Trophoblast cell (in vitro differentiated cells and primary cell): Measurements from ENCODE around the gene NRAP.

Experiments
- DNase-seq, 2 donors: peaks; one replicate each; pipeline ENCODE4 v3.0.0-alpha.2; 2016
- H2AFZ ChIP-seq: 2 replicates; pipeline ENCODE4 v1.6.1; 2013; ENCODE audit warnings: low read length, moderate library complexity, mild to moderate bottlenecking; ENCODE audit not compliant: insufficient read depth, poor library complexity
- H2AK5ac ChIP-seq: 2 replicates; pipeline ENCODE4 v1.6.1; 2013; ENCODE audit warnings: mild to moderate bottlenecking, low read length
- H2BK120ac ChIP-seq: 2 replicates; pipeline ENCODE4 v1.6.1; 2013; ENCODE audit warnings: low read length, mild to moderate bottlenecking, moderate library complexity; ENCODE audit not compliant: insufficient read depth, poor library complexity
- H2BK12ac ChIP-seq: 2 replicates; pipeline ENCODE4 v1.6.1; 2013; ENCODE audit warnings: mild to moderate bottlenecking, low read length, moderate library complexity
- H2BK5ac ChIP-seq: 2 replicates; pipeline ENCODE4 v1.6.1; 2013; ENCODE audit warnings: low read length, low read depth, moderate library complexity, mild to moderate bottlenecking; ENCODE audit not compliant: poor library complexity
- H3K14ac ChIP-seq: 2 replicates; pipeline ENCODE4 v1.6.1; 2013; ENCODE audit warnings: mild to moderate bottlenecking, low read length
- H3K18ac ChIP-seq: 2 replicates; pipeline ENCODE4 v1.6.1; 2013; ENCODE audit warnings: mild to moderate bottlenecking, low read length
- H3K23ac ChIP-seq: 2 replicates; pipeline ENCODE4 v1.6.1; 2013; ENCODE audit warnings: low read length
- H3K27ac ChIP-seq: 2 replicates; pipeline ENCODE4 v1.5.1; 2013; ENCODE audit warnings: low read depth, mild to moderate bottlenecking, inconsistent platforms, low read length, moderate library complexity
- H3K27me3 ChIP-seq: 2 replicates; pipeline ENCODE4 v1.6.1; 2013; ENCODE audit warnings: inconsistent platforms, mild to moderate bottlenecking, low read length, moderate library complexity; ENCODE audit not compliant: insufficient read depth
- H3K36me3 ChIP-seq, 2 experiments: 1 replicate in 1 of 2; 2 replicates in 1 of 2; pipeline ENCODE4 v1.6.1; 2013; ENCODE audit warnings: low read length in 2 of 2, mild to moderate bottlenecking in 2 of 2, moderate library complexity in 1 of 2; ENCODE audit not compliant: insufficient read depth in 2 of 2, control insufficient read depth in 1 of 2
- H3K4ac ChIP-seq: 2 replicates; pipeline ENCODE4 v1.6.1; 2013; ENCODE audit warnings: low read depth, mild to moderate bottlenecking, low read length, moderate library complexity
- H3K4me1 ChIP-seq, 2 experiments: 1 replicate in 1 of 2; 2 replicates in 1 of 2; pipeline ENCODE4 v1.6.1; 2013; ENCODE audit warnings: low read length in 2 of 2, mild to moderate bottlenecking in 2 of 2, moderate library complexity in 1 of 2; ENCODE audit not compliant: insufficient read depth in 2 of 2, control insufficient read depth in 1 of 2
- H3K4me2 ChIP-seq: 2 replicates; pipeline ENCODE4 v1.6.1; 2013; ENCODE audit warnings: inconsistent platforms, mild to moderate bottlenecking, low read length, moderate library complexity
- H3K4me3 ChIP-seq: 2 replicates; pipeline ENCODE4 v1.5.1; 2013; ENCODE audit warnings: mild to moderate bottlenecking, low read depth, low read length, inconsistent platforms
- H3K79me1 ChIP-seq: one replicate; pipeline ENCODE4 v1.6.1; 2013; ENCODE audit warnings: low read length
- H3K79me2 ChIP-seq: 2 replicates; pipeline ENCODE4 v1.6.1; 2013; ENCODE audit warnings: low read length, mild to moderate bottlenecking; ENCODE audit not compliant: control insufficient read depth, insufficient read depth, poor library complexity
- H3K9ac ChIP-seq: 2 replicates; pipeline ENCODE4 v1.6.1; 2013; ENCODE audit warnings: mild to moderate bottlenecking, low read length
- H3K9me3 ChIP-seq: 2 replicates; pipeline ENCODE4 v1.6.1; 2013; ENCODE audit warnings: low read depth, mild to moderate bottlenecking, control low read depth, inconsistent platforms, low read length; ENCODE audit not compliant: insufficient read depth
- H4K12ac ChIP-seq: 2 replicates; pipeline ENCODE4 v1.6.1; 2013; ENCODE audit warnings: low read depth, mild to moderate bottlenecking, low read length, moderate library complexity
- H4K8ac ChIP-seq: 2 replicates; pipeline ENCODE4 v1.6.1; 2013; ENCODE audit warnings: low read depth, mild to moderate bottlenecking, low read length, moderate library complexity
- H4K91ac ChIP-seq: one replicate; pipeline ENCODE4 v1.6.1; 2013; ENCODE audit warnings: low read depth, mild to moderate bottlenecking, low read length, moderate library complexity
- WGBS: extraction: QIAGEN DNeasy Blood & Tissue Kit; methylation state at CpG from one replicate; pipeline ENCODE4 v1.1.7; 2013; ENCODE audit warnings: missing lambda C conversion rate; ENCODE audit not compliant: insufficient read length, insufficient coverage; ENCODE audit errors: extremely low coverage; 5-methylcytosine and 5-hydroxymethylcytosine counted together

The NRAP gene

DNA sequence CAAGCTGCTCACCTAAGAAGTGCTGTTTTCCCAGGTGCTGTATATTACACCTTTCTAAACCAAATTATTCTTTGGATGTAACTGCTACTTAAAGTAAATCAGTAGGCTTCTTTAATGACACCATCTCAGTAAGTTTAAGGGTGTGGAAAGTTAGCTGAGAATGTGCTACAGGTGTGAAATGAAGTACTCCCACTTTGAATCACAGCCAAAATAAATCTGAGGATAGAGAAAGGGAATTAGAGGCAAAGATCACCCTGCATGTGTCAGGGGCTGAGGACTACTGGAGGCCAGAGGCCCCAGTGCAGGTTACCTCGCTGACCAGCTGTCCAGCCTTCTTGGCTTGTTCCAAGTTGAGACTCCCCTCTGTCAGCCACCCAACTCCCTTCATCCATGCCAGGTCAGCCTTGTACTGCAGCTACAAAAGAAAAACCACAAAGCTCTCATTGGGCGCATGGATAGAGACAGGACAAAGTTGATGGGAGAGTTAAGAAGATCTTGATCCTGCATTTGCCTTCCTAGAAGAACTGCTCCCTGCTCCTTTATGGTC lies 35.2 kb downstream of the NRAP start:
- Histone ChIP-seq H3K18ac (no peak overlapping the region), H3K14ac (no peak overlapping the region), H3K79me2 (no peaks in the 10 kb centered on the region), H2BK120ac (no peak overlapping the region), H3K27me3 (no peaks in the 10 kb centered on the region), H2AFZ (no peak overlapping the region), H3K4ac (no peak overlapping the region), H3K36me3 (no peaks in the 10 kb centered on the region), H3K79me1 (no peaks in the 10 kb centered on the region), H4K8ac (no peak overlapping the region), H3K4me1 (no peaks in the 10 kb centered on the region), H2AK5ac (no peak overlapping the region), H3K9me3 (no peaks in the 10 kb centered on the region), H4K12ac (no peak overlapping the region), H3K27ac (no peak overlapping the region), H3K4me3 (no peak overlapping the region), H2BK5ac (no peak overlapping the region), H4K91ac (no peak overlapping the region), H3K9ac (no peak overlapping the region), H3K23ac (no peak overlapping the region), H3K4me2 (no peak overlapping the region), H2BK12ac (no peak overlapping the region)
- WGBS: no CpG with 5 or more reads among the region's 2 CpGs
- no peak for DNase-seq

DNA sequence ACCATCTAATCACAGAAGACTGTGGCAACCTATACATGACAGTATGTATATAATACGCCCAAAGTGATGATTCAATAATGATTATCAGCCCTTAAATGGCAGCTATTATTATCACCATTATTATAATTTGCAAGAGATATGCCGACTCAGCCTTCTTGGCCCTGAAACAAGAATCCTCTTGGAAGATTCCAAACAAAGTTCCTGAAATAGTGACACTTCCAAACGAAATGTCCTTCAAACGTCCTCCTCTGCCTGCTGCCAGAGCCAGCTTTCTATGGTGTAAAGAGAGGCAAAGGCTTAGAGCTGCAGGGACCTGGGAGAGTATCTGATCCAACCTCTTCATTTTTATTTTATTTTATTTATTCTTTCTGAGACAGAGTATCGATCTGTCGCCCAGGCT lies 36.0 kb downstream of the NRAP start:
- WGBS: no CpG with 5 or more reads among the region's 6 CpGs
- Histone ChIP-seq H2AFZ (no peak overlapping the region), H2BK120ac (no peak overlapping the region), H2BK5ac (no peak overlapping the region), H3K4ac (no peak overlapping the region), H3K79me2 (no peaks in the 10 kb centered on the region), H3K9me3 (no peaks in the 10 kb centered on the region), H3K36me3 (no peaks in the 10 kb centered on the region), H3K27me3 (no peaks in the 10 kb centered on the region), H3K14ac (no peak overlapping the region), H3K27ac (no peak overlapping the region), H4K8ac (no peak overlapping the region), H3K9ac (no peak overlapping the region), H4K12ac (no peak overlapping the region), H3K4me2 (no peak overlapping the region), H3K23ac (no peak overlapping the region), H2AK5ac (no peak overlapping the region), H3K4me1 (no peaks in the 10 kb centered on the region), H4K91ac (no peak overlapping the region), H2BK12ac (no peak overlapping the region), H3K4me3 (no peak overlapping the region), H3K79me1 (no peaks in the 10 kb centered on the region), H3K18ac (no peak overlapping the region)
- no peak for DNase-seq

DNA sequence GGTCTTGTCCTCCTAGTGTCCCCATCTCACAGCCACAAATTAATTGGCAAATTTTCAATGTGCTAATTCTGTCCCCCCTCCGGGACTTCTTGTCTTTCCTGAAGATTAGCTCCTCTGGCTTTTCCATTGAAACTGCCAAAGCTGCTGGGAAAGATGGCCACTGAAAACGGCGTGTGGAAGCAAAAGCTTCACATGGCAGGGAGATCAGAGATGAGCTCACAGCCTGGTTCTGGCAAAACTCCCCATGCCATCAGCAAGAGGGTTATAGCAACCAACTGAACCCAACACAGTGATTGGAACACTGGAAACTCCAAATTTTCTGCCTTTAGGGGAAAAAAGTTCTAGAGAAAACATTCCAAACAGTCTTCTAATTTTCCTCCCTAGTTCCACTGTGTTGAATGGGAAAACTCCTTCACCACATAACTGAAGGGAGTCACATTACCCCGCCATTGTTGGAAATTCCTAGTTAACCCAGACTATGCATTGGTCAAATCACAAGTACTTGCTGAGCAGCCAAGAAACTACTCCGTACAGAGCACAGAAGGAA lies 37.0 kb downstream of the NRAP start:
- Histone ChIP-seq H3K9ac (no peak overlapping the region), H3K14ac (no peak overlapping the region), H2BK5ac (no peak overlapping the region), H4K12ac (no peak overlapping the region), H3K4ac (no peak overlapping the region), H3K18ac (no peak overlapping the region), H2BK12ac (no peak overlapping the region), H3K79me2 (no peaks in the 10 kb centered on the region), H3K4me2 (no peak overlapping the region), H3K27ac (no peak overlapping the region), H2AK5ac (no peak overlapping the region), H2BK120ac (no peak overlapping the region), H3K4me3 (no peak overlapping the region), H3K23ac (no peak overlapping the region), H4K91ac (no peak overlapping the region), H3K79me1 (no peaks in the 10 kb centered on the region), H2AFZ (no peak overlapping the region), H3K9me3 (no peaks in the 10 kb centered on the region), H3K36me3 (no peaks in the 10 kb centered on the region), H3K4me1 (no peaks in the 10 kb centered on the region), H3K27me3 (no peaks in the 10 kb centered on the region), H4K8ac (no peak overlapping the region)
- no CpG with 5 or more reads among the region's 5 CpGs for WGBS
- DNase-seq: peak in 1 of 2 donors; percentile 54

DNA sequence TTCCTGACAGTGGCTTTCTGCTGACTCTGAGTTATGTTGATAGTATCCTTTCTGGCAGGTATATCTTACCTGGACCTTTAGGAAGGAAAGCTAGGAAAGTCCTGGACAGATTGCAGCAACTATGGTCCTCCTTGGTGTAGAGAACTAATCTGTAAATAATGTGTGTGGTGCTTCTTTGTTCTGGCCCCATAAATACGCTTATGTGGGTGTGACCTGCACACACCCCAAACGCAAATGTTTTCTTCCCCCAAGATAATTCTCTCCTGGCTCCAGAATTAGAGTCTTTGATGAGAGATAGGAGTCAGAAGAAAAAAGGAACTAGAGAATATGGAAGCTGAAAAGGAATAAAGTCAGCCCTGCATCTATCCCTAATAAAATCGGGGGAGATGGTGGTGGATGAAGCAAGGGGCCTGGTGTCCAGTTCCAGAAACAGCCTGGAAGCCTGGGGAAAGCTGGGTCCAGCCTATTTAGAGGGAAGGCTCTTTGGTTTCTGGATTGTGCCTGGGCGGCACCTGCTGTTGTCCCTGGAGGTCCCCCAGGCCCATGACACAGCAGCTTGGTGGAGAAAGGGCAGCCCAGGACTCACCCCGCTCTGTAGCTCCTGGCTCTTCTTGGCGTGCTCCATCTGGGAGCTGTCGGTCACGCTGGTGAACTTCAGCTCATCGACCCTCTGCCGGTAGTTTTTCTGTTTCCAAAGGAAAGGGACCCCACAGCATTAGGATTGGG lies 38.2 kb downstream of the NRAP start:
- H3K9ac ChIP-seq: no peak overlapping the region
- WGBS: no CpG with 5 or more reads among the region's 10 CpGs
- no peaks in the 10 kb centered on the region for H3K9me3 ChIP-seq
- no peak overlapping the region for H2BK120ac ChIP-seq
- no peak overlapping the region for H3K14ac ChIP-seq
- H3K23ac ChIP-seq: no peak overlapping the region
- no peaks in the 10 kb centered on the region for H3K79me1 ChIP-seq
- no peak overlapping the region for H3K4me3 ChIP-seq
- no peak overlapping the region for H4K91ac ChIP-seq
- H3K18ac ChIP-seq: no peak overlapping the region
- no peak overlapping the region for H2AK5ac ChIP-seq
- no peaks in the 10 kb centered on the region for H3K27me3 ChIP-seq
- H3K27ac ChIP-seq: no peak overlapping the region
- no peak overlapping the region for H3K4me2 ChIP-seq
- DNase-seq: no peak
- no peak overlapping the region for H3K4ac ChIP-seq
- no peak overlapping the region for H4K12ac ChIP-seq
- H3K79me2 ChIP-seq: no peaks in the 10 kb centered on the region
- H2BK5ac ChIP-seq: no peak overlapping the region
- no peak overlapping the region for H2BK12ac ChIP-seq
- no peaks in the 10 kb centered on the region for H3K4me1 ChIP-seq
- H2AFZ ChIP-seq: no peak overlapping the region
- no peak overlapping the region for H4K8ac ChIP-seq
- H3K36me3 ChIP-seq: no peaks in the 10 kb centered on the region
